UCSD-AML1 (cell line): ENCODE data around the gene NCKAP5L.
"Not testable (repeated sequence)": the region's sequence is repeated elsewhere in the genome, so short reads cannot be mapped to it uniquely, and the experiment has no call there.

Experiments
- DNase-seq: peaks from one replicate; lab custom pipeline; 2025; ENCODE audit not compliant: unreplicated experiment; lab: John Stamatoyannopoulos, UW

Gene NCKAP5L

DNA sequence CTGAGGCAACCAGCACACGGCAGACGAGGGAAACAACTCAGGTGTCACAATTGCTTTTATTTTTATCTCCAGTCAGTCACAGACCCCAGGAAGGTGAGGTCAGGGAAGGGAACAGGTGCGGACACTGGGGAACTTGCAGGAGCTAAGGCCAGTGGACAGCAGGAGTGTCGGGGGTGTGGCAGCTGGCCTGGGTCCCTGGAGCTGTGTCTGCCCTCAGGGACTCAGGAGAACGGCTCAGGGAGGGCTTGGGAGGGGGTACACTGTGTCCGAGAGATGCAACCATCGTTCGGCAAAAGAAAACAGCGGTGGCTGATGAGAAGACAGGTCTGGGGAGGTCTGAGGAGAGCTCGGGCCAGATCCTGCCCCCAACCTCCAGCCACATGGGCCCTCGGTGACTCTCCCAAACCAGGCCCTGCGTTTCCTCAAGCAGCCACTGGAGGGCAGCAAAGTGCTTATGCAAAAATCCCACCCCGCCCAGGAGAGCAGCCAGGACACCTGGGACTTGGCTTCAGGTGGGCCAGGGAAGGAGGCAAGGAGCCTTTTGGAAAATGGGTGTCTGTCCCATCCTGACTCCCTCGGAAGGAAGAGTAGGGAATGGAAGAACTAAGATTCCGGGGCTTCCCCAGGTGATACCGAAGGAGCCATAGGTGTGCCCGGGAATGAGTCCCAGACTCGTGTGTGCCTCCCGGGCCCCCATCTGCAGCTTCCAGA lies 38.8 kb upstream of the NCKAP5L start:
- DNase-seq = peak; percentile 48

GRCh38 chr12:49865782-49866135 lies 37.5 kb upstream of the NCKAP5L start:
- no peak for DNase-seq

DNA sequence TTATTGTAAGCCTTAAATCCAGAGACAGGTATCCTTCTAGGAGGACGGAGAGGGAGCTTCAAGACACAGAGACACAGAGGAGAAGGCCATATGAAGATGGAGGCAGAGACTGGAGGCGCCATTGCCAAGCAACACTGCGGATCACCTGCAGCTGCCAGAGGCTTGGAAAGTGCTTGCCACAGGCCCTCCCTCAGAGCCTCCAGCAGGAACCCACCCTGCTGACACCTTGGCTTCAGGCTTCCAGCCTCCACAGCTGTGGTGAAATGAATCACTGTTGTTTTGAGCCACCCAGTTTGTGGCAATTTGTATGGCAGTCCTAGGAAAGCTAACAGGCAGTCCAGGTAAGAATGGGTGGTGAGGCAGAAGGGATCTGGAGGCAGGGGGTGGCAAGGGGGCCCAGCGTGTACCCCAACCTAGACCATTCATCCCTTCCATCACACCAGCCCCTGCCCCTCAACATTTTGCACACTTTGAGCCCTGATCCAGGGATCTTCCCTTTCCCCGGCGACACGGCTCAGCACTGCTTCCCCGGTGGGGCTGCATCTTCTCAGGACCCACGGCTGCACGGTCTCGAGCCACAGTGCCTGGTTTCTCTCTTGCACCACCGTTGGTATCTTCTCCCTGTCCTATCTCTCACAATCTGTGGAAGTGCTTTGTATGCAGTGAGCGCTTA lies 37.0 kb upstream of the NCKAP5L start:
- no peak for DNase-seq

GRCh38 chr12:49864798-49865090 lies 36.5 kb upstream of the NCKAP5L start:
- no peak for DNase-seq

DNA sequence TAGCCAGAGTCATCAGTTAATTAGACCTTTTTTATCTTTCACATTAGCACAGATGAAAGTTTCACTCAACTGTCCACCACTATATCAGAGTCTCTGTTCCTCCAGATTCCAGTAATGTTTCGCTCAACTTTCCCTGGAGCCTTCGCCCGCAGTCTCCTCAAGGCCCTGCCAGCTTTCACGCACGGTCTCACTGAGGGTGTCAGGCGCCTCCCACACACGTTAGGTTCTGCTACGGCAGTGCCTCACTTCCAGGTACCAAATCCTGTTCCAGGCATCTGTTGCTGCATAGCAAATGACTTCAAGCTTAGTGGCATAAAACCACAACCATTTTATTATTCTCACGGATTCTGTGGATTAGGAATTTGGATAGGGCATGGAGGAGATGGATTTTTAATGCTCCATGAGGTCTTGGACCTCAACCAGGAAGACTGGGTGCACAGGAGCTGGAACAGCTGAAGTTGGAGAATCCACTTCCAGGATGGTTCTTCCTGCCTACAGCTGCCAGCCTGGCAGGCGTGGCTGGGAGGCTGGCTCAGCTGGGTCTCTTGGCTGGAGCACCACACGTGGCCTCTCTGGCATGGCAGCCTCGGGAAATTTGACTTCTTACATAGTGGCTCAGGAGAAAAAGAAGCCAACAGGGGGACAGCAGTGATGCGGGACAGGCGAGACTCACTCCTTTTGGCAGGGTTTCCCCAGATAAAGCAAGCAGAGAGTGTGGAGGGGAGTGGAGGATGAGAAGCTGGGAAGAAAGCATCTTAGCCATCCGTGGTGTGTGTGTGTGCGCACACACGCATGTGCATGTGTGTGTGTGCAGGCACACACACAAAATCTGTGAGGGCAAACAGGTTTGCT lies 36.0 kb upstream of the NCKAP5L start:
- DNase-seq = no peak

DNA sequence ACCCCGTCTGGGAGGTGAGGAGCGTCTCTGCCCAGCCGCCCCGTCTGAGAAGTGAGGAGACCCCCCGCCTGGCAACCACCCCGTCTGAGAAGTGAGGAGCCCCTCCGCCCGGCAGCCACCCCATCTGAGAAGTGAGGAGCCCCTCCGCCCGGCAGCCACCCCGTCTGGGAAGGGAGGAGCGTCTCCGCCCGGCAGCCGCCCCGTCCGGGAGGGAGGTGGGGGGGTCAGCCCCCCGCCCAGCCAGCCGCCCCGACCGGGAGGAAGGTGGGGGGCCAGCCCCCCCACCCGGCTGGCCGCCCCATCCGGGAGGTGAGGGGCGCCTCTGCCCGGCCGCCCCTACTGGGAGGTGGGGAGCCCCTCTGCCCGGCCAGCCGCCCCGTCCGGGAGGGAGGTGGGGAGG lies 32.7 kb upstream of the NCKAP5L start:
- DNase-seq = not testable (repeated sequence)

- not testable (repeated sequence) for DNase-seq
Observed at GRCh38 chr12:49855890-49856289, 27.7 kb upstream of the NCKAP5L start.

DNA sequence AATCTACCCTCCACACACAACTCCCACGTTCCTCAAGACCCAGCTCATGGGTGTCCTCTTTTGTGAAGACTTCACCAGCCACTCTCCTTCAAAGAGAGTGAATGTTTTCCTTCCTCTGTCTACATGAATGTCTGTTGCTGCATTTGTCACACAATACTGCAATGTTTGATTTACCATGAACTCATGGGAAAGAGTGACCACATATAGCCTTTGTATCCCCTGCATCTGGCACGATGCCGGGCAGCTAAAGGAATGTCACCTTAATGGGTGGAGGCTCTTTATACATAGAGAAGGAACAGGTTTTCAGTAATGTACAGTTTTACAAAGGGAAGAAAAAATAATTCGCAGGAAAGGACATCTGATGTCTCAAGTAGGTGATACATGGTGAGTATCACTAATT lies 26.8 kb upstream of the NCKAP5L start:
- DNase-seq = no peak

DNA sequence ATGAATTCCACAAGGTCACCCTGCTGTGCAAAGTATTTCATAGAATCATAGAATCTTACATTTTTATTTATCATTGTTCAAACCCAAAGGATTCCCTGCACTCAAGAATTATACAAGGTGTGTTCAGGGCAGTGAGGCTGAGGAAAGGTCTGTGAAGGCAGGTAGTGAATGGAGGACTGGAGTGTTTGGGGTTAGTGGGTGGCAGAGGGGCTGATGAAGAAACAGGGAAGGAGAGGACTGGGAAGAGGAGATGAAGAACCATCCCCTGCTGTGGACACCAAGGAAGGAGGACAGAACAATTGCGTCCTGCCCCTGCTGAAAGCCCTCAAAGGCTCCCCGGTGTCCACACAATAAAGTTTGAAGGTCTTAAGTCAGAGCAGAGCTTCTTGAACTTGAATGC lies 25.5 kb upstream of the NCKAP5L start:
- DNase-seq = no peak

GRCh38 chr12:49847161-49847560 lies 18.9 kb upstream of the NCKAP5L start:
- peak; percentile 21 for DNase-seq

DNA sequence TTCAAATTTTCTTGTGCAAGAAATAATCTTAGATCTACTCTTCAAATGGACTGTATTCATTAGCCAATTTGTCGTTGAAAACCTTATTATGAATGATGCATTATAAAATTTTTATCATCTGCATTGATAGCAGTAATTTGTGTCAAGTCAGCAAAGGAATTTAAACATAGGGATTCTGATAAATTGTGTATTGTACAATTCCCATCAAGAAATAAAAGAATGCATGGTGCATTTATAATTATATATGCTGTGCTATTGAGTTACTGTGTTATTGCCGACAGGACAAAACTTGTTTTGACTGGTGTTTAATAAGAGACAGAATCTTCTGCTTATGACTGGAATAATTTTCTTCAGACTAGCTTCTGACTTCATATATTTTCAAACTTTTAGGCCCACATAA lies 17.8 kb upstream of the NCKAP5L start:
- DNase-seq = no peak

GRCh38 chr12:49843876-49844437 lies 15.7 kb upstream of the NCKAP5L start:
- no peak for DNase-seq

DNA sequence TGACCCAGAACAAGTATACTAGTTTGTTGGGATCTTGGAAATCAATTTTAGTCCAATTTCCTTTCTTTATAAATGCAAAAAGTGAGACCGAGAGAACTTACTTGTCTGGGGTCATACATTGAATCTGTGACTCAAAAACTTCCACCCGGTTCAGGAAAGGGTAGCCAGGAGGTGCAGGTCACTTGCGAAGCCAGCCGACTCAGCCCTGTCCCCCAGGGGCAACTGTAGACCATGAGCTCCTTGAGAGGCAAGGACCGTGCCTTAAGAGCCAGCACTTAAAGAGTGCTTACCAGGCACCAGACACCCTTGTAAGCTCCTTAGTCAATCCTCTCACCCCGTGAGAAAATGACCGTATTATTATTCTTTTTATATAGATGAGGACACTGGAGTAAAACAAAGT lies 15.2 kb upstream of the NCKAP5L start:
- no peak for DNase-seq

GRCh38 chr12:49842519-49843352 lies 14.5 kb upstream of the NCKAP5L start, which contains the start of gene BCDIN3D:
BCDIN3D (minus strand) TSS chr12:49843106; CDS start chr12:49843087, 19 bp downstream.
- DNase-seq = peak; percentile 97

DNA sequence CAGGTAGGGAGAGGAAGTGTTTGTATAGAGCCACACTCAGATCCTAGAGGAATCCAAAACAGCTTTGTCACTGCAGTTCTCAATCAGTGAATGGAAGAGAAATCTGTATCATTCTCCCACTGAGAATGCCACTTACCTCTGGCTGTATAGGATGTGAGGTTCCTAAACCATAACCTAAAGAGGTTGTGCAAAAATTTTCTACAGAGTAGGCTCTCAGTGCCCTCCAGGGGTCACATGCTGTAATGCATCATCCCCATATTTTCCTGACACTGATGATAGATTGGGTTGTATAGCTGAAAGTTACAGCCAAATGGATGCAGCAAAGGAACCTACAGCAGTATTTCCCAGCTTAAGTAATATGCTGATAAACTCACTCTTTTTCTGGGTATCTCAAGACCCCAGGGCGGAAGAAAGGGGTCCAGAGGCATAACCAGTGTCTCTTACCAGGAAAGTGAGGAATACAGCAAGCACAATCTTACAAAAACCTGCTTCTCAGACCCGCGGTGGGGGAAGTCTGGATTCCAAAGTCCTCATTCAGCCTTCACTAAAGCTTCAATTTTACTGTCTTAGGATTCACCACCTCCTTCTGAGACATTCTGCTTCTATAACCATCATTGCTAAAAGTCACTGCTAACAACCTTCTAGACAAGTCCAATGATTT lies 10.9 kb upstream of the NCKAP5L start:
- DNase-seq = peak; percentile 29

DNA sequence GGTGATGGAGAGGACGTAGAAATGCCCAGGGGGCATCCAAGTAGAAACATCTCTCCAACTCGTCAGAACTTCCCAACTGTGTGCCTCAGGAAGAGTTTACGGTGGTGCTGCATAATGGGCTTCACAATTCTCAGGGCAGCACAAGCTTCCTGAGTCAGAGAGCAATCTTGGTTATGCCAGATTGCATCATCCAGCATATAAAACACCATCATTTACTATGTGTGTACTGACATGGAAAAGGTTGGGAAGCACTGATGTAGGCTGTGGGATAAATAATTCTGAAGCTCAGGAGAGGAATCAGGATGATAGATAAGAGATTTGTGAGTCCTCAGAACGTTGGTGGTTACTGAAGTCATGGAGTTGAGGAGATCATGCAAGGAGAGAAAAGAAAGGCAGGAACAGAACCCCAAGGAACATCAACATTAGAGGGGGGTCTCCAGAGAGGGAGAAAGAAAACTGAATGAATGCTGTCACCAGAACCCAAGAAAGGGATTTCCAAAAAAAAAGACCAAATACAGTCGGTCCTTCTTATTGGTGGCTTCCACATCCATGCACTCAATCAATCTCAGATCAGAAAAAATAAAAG lies 4.7 kb upstream of the NCKAP5L start:
- no peak for DNase-seq

- DNase-seq = no peak
Observed at GRCh38 chr12:49831717-49832116, 3.5 kb upstream of the NCKAP5L start.

- peak; percentile 65 for DNase-seq
Observed at GRCh38 chr12:49827401-49828099, 663 bp downstream of the NCKAP5L start.

- no peak for DNase-seq
Observed at GRCh38 chr12:49827051-49827400, 1.2 kb downstream of the NCKAP5L start.
